ENCODE results near the gene HOXA11. TPM values are rescaled to one million over a fixed set of nuclear protein-coding genes. Genes with fewer than 3 reads are reported as not detected.

Gene HOXA11
- not detected in 2 replicates for total RNA-seq
- long read RNA-seq = 0 reads

DNA sequence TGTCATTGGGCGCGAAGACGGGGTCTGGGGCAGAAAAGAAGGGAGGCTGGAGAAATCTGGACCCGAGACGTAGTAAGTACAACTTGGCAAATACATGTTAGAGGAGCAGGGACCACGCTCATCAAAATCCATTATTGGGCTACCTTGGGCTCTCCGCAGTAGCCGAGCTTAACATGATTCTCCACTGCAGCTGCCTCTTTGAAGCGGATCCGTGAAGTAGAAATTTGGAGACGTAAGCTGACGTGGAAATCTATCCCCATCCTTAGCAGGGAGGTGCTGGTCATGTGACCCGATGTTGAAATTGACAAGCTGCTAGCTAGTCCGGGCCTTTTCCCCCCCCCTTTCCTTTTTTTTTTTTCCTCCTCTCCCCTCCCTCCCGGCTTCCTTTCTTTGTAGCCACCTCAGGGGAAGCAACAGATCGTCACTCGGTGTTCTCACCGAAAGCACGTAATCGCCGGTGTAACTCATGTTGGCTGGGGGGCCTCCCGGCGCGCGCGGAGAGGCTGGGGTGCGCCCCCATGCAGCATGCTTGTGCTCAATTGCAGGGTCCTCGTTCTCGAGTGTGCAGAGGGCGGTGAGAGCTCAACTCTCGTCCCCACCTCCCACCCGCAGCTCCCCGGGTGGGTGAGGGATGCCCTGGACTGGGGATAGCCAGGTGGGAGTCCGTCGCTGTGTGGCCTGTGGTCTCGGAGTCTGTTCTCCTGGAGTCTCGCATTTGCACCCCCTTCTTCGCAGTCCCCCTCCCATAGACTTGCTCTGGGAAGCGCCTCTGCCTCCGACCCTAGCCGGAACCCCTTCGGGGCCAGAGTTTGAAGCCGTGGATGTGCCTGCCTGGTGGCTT lies at the start of gene HOXA11:
HOXA11 (minus strand) TSS at position 220 of the 841 bp plus-strand sequence; CDS start at position 132, 88 bp downstream.
- Mint-ChIP-seq H3K27me3 (ENCODE audit: unreplicated experiment) (peaks cover 86% of the 10 kb centered on the region), H3K4me3 (ENCODE audit: unreplicated experiment) (peak within 1 kb of the TSS; percentile 69), H3K27ac (ENCODE audit: unreplicated experiment) (no peak within 1 kb of the TSS)

DNA sequence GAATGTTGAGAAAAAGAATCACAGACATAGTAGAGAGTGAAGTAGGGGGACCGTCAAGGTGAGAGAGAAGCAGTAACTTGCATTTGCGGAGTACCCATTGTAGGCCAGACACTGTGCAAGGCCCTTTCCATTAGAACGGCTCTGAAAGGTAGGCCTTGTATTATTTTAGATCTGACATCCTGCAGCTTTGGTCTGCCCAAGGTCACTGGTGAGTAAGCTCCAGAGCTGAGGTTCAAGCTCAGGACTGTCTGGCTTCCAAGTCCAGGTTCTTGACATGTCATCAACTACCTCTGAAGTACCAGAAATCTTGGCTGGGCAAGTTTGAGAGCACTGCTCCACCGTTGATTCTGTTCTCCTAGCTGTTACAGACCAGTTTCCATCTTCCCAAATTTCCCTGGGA lies 44.4 kb upstream of the HOXA11 start:
- no peak for DNase-seq (ENCODE audit: extremely low spot score, unreplicated experiment)
- Mint-ChIP-seq H3K27ac (ENCODE audit: unreplicated experiment) (no peak overlapping the region), H3K9me3 (ENCODE audit: unreplicated experiment) (no peaks in the 10 kb centered on the region), H3K4me3 (ENCODE audit: unreplicated experiment) (no peak overlapping the region), H3K36me3 (ENCODE audit: unreplicated experiment) (no peaks in the 10 kb centered on the region), H3K4me1 (ENCODE audit: unreplicated experiment) (peaks cover 2% of the 10 kb centered on the region), H3K27me3 (ENCODE audit: unreplicated experiment) (peaks cover 69% of the 10 kb centered on the region)
- TF ChIP-seq, protein P1, sequence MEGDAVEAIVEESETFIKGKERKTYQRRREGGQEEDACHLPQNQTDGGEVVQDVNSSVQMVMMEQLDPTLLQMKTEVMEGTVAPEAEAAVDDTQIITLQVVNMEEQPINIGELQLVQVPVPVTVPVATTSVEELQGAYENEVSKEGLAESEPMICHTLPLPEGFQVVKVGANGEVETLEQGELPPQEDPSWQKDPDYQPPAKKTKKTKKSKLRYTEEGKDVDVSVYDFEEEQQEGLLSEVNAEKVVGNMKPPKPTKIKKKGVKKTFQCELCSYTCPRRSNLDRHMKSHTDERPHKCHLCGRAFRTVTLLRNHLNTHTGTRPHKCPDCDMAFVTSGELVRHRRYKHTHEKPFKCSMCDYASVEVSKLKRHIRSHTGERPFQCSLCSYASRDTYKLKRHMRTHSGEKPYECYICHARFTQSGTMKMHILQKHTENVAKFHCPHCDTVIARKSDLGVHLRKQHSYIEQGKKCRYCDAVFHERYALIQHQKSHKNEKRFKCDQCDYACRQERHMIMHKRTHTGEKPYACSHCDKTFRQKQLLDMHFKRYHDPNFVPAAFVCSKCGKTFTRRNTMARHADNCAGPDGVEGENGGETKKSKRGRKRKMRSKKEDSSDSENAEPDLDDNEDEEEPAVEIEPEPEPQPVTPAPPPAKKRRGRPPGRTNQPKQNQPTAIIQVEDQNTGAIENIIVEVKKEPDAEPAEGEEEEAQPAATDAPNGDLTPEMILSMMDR (IDR thresholded peaks at IDR 0.05) = no peak

More for the DNA sequence above, at the start of gene HOXA11:
- DNase-seq (ENCODE audit: extremely low spot score, unreplicated experiment) = no peak
- Mint-ChIP-seq H3K9me3 (ENCODE audit: unreplicated experiment) (no peaks in the 10 kb centered on the region), H3K36me3 (ENCODE audit: unreplicated experiment) (no peaks in the 10 kb centered on the region), H3K4me1 (ENCODE audit: unreplicated experiment) (peaks cover 44% of the 10 kb centered on the region)
- TF ChIP-seq, protein P1 (IDR thresholded peaks at IDR 0.05) = no peak

DNA sequence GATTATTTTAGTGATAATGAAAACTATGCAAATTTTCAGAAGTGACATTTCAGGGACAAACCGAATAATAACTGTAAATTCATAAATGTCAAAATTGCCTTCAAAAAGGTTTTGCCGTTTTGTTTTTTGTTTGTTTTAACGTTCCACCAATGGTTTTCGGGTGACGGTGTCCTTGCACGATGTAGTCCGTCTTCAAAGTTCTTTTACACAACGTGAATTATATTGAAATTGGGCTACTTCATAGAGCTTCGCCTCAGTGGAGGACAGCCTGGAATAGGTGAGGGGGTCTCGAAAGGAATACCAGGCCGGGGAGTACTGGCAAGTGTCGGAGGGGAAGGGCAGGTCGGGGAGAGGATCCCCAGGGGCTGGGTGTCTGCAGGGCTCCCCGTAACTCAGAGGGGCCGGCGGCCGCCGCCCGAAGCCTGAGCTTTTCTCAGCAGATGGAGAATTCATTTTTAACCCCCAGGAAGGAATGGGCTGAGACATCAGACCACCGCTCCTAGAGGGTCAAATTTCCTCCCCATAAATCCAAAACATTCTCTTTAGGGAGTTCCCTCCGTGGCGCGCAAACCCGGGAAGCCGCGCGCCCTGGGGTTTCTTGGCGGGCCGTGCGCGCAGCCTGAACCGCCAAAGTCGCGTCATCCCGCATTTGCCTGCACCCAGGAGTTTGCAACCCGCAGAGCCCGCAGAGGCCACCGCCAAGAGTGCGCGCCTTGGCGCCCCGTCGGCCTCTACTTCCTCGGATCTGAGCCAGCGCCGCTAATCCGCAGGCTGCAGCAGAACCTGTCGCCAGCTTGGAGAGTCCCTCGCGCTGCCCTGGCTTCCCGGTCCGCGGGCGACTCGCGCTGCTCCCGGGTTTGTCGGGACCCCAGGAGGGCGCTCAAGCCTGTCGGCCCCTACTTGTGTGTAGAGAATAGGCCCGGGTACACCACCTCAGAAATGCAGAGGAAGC lies 40.2 kb upstream of the HOXA11 start:
- H3K27me3 Mint-ChIP-seq (ENCODE audit: unreplicated experiment) = peaks cover 82% of the 10 kb centered on the region
- no peak for DNase-seq (ENCODE audit: extremely low spot score, unreplicated experiment)
- TF ChIP-seq, protein P1 (IDR thresholded peaks at IDR 0.05) = no peak
- H3K4me3 Mint-ChIP-seq (ENCODE audit: unreplicated experiment) = no peak overlapping the region
- H3K4me1 Mint-ChIP-seq (ENCODE audit: unreplicated experiment) = peaks cover 2% of the 10 kb centered on the region
- H3K36me3 Mint-ChIP-seq (ENCODE audit: unreplicated experiment) = no peaks in the 10 kb centered on the region
- H3K27ac Mint-ChIP-seq (ENCODE audit: unreplicated experiment) = no peak overlapping the region
- no peaks in the 10 kb centered on the region for H3K9me3 Mint-ChIP-seq (ENCODE audit: unreplicated experiment)

DNA sequence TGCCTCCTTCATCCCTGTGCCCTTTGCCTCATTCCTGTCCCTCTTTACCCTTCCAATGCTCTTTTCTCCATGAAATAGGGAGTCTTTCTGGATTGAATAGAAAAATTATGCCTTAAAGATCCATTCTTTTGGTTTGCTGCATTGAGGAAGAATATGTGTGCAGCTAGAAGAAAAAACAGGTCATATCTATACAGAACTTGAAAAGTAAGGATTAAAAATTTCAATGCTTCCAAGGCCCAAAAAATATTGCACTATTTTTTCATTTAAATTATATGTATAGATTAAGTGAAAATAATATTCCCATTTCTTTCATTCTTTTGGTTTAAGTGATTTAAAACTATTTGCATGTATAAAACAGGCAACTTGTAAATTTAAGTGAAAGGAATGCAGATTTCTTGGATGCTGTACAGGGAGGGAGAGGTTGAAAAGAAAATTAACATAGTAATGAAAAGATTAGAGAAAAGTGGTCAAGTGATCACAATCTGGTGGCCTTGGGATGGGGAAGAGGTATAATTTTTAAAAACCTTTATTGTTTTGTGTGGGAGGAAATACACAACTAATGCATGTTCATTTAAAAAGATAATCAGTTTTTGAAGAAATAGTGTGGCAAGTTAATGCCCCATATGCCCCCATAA lies 39.0 kb upstream of the HOXA11 start:
- Mint-ChIP-seq H3K27ac (ENCODE audit: unreplicated experiment) (no peak overlapping the region), H3K27me3 (ENCODE audit: unreplicated experiment) (peaks cover 79% of the 10 kb centered on the region), H3K36me3 (ENCODE audit: unreplicated experiment) (no peaks in the 10 kb centered on the region), H3K4me3 (ENCODE audit: unreplicated experiment) (no peak overlapping the region), H3K9me3 (ENCODE audit: unreplicated experiment) (no peaks in the 10 kb centered on the region), H3K4me1 (ENCODE audit: unreplicated experiment) (peaks cover 2% of the 10 kb centered on the region)
- TF ChIP-seq, protein P1 (IDR thresholded peaks at IDR 0.05) = no peak
- no peak for DNase-seq (ENCODE audit: extremely low spot score, unreplicated experiment)
